ENCODE results near the gene SCGB2A2.
A peak's percentile ranks its signal among the peaks of the same experiment; 100 is the strongest.

SCGB2A2 gene

DNA sequence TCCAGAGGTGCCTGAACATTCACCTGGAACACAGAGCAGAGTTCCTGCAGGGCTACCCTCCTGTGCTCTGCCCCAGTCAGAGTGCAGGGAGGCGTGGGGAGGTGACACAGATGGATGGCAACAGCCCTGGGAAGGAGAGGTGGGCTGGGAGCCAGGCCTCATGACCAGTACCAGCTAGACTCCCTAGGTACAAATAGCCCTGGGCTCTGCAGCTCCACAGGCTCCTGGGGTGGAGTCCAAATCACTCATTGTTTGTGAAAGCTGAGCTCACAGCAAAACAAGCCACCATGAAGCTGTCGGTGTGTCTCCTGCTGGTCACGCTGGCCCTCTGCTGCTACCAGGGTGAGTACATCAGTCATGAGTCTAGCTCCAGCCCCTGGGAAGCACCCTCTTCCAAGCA is 27.9 kb upstream of the SCGB2A2 start, which contains the start of gene SCGB1D2:
Gene SCGB1D2 (plus strand): TSS at position 219 of the 400 bp plus-strand sequence. CDS start 69 bp downstream, at position 288.
- DNase-seq: no peak
- Histone ChIP-seq H3K4me1 (ENCODE audit: control insufficient read depth in 1 of 2, insufficient read depth in 2 of 2, low read length in 2 of 2) (no peaks in the 10 kb centered on the region), H3K27me3 (ENCODE audit: insufficient read depth, low read length) (no peaks in the 10 kb centered on the region), H3K9me3 (ENCODE audit: insufficient read depth, low read depth, low read length) (peaks cover 1% of the 10 kb centered on the region), H4K12ac (ENCODE audit: low read depth, low read length) (no peak within 1 kb of the TSS), H2AK5ac (ENCODE audit: low read length) (no peak within 1 kb of the TSS), H2BK12ac (ENCODE audit: low read length) (no peak within 1 kb of the TSS), H3K18ac (ENCODE audit: low read length) (no peak within 1 kb of the TSS), H4K91ac (ENCODE audit: low read depth, low read length) (no peak within 1 kb of the TSS), H2BK5ac (ENCODE audit: low read depth, low read length, poor library complexity) (no peak within 1 kb of the TSS), H3K36me3 (ENCODE audit: control insufficient read depth in 1 of 2, insufficient read depth in 2 of 2, low read length in 2 of 2) (no peaks in the 10 kb centered on the region), H2BK120ac (ENCODE audit: insufficient read depth, low read length, poor library complexity) (no peak within 1 kb of the TSS), H4K8ac (ENCODE audit: low read depth, low read length) (no peak within 1 kb of the TSS), H3K9ac (ENCODE audit: low read length) (no peak within 1 kb of the TSS), H3K4ac (ENCODE audit: low read depth, low read length) (no peak within 1 kb of the TSS), H2AFZ (ENCODE audit: insufficient read depth, low read length, poor library complexity) (no peak within 1 kb of the TSS), H3K4me2 (ENCODE audit: low read length) (no peak within 1 kb of the TSS), H3K23ac (ENCODE audit: low read length) (no peak within 1 kb of the TSS), H3K14ac (ENCODE audit: low read length) (no peak within 1 kb of the TSS), H3K4me3 (ENCODE audit: low read depth, low read length) (no peak within 1 kb of the TSS), H3K27ac (ENCODE audit: low read depth, low read length) (no peak within 1 kb of the TSS), H3K79me1 (ENCODE audit: low read length) (no peaks in the 10 kb centered on the region), H3K79me2 (ENCODE audit: control insufficient read depth, insufficient read depth, low read length, poor library complexity) (no peaks in the 10 kb centered on the region)
- WGBS (ENCODE audit: extremely low coverage, insufficient coverage, insufficient read length): no CpG with 5 or more reads among the region's 3 CpGs

DNA sequence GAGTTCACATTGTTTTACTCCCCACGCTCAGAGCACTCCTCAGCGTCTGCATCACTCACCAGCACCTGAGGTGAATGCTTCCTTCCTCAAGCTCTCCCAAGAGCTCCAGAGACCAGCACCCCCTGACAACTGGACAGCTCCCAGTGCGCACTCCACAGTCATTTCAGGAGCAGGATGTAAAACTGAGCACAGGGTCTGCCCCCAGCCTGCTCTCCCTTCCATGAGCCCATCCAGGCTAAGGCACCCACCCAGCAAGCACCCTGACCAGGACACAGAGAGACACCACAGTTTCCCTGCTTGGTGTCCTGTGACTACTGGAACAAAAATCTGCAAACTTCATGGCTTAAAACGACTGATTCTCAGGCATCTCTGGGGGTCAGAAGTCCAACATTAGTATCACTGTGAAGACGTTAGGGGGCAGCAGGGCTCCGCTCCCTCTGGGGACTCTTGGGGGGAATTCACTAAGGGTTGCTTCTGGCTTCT is 24.6 kb upstream of the SCGB2A2 start:
- Histone ChIP-seq H3K27me3 (ENCODE audit: insufficient read depth, low read length) (no peaks in the 10 kb centered on the region), H2BK12ac (ENCODE audit: low read length) (no peak overlapping the region), H2BK5ac (ENCODE audit: low read depth, low read length, poor library complexity) (no peak overlapping the region), H4K8ac (ENCODE audit: low read depth, low read length) (no peak overlapping the region), H2AK5ac (ENCODE audit: low read length) (no peak overlapping the region), H4K12ac (ENCODE audit: low read depth, low read length) (no peak overlapping the region), H3K9ac (ENCODE audit: low read length) (no peak overlapping the region), H3K23ac (ENCODE audit: low read length) (no peak overlapping the region), H3K4me2 (ENCODE audit: low read length) (no peak overlapping the region), H3K36me3 (ENCODE audit: control insufficient read depth in 1 of 2, insufficient read depth in 2 of 2, low read length in 2 of 2) (no peaks in the 10 kb centered on the region), H3K9me3 (ENCODE audit: insufficient read depth, low read depth, low read length) (peaks cover under 1% of the 10 kb centered on the region), H3K4me1 (ENCODE audit: control insufficient read depth in 1 of 2, insufficient read depth in 2 of 2, low read length in 2 of 2) (no peaks in the 10 kb centered on the region), H3K79me2 (ENCODE audit: control insufficient read depth, insufficient read depth, low read length, poor library complexity) (no peaks in the 10 kb centered on the region), H3K79me1 (ENCODE audit: low read length) (no peaks in the 10 kb centered on the region), H3K27ac (ENCODE audit: low read depth, low read length) (no peak overlapping the region), H3K4me3 (ENCODE audit: low read depth, low read length) (no peak overlapping the region), H3K14ac (ENCODE audit: low read length) (no peak overlapping the region), H2BK120ac (ENCODE audit: insufficient read depth, low read length, poor library complexity) (no peak overlapping the region), H2AFZ (ENCODE audit: insufficient read depth, low read length, poor library complexity) (no peak overlapping the region), H3K18ac (ENCODE audit: low read length) (no peak overlapping the region), H4K91ac (ENCODE audit: low read depth, low read length) (no peak overlapping the region), H3K4ac (ENCODE audit: low read depth, low read length) (no peak overlapping the region)
- DNase-seq: peak; percentile 21 to 54
- no CpG with 5 or more reads among the region's 6 CpGs for WGBS (ENCODE audit: extremely low coverage, insufficient coverage, insufficient read length)

DNA sequence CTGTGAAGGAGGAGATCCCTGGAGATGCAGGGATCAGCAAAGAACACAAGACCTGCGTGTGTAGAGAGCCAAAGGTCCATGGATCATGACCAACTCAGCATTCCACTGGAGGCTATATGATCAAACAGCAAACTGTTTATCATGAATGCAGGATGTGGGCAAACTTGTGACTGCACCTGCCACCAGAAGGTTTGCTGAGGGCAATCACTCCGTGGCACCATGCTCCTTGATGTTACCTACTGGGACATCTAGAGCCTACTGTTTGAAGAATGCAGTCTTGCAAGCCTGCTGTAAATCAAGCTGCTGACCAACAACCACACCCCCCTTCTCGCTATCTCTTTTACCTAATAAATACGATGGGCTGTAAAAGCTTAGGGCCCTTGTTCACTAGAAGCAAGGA is 18.3 kb upstream of the SCGB2A2 start:
- no peak overlapping the region for H3K18ac ChIP-seq (ENCODE audit: low read length)
- no peak overlapping the region for H2AFZ ChIP-seq (ENCODE audit: insufficient read depth, low read length, poor library complexity)
- H3K4me2 ChIP-seq (ENCODE audit: low read length): no peak overlapping the region
- H2BK120ac ChIP-seq (ENCODE audit: insufficient read depth, low read length, poor library complexity): no peak overlapping the region
- no peaks in the 10 kb centered on the region for H3K36me3 ChIP-seq (ENCODE audit: control insufficient read depth in 1 of 2, insufficient read depth in 2 of 2, low read length in 2 of 2)
- H3K27ac ChIP-seq (ENCODE audit: low read depth, low read length): no peak overlapping the region
- H2BK12ac ChIP-seq (ENCODE audit: low read length): no peak overlapping the region
- no peak overlapping the region for H2AK5ac ChIP-seq (ENCODE audit: low read length)
- H3K14ac ChIP-seq (ENCODE audit: low read length): no peak overlapping the region
- H3K4ac ChIP-seq (ENCODE audit: low read depth, low read length): no peak overlapping the region
- WGBS (ENCODE audit: extremely low coverage, insufficient coverage, insufficient read length): no CpG with 5 or more reads among the region's 4 CpGs
- H4K91ac ChIP-seq (ENCODE audit: low read depth, low read length): no peak overlapping the region
- H3K9me3 ChIP-seq (ENCODE audit: insufficient read depth, low read depth, low read length): peaks cover 9% of the 10 kb centered on the region
- no peaks in the 10 kb centered on the region for H3K4me1 ChIP-seq (ENCODE audit: control insufficient read depth in 1 of 2, insufficient read depth in 2 of 2, low read length in 2 of 2)
- no peak overlapping the region for H2BK5ac ChIP-seq (ENCODE audit: low read depth, low read length, poor library complexity)
- H3K9ac ChIP-seq (ENCODE audit: low read length): peak overlapping the region; percentile 63
- H4K8ac ChIP-seq (ENCODE audit: low read depth, low read length): no peak overlapping the region
- H3K27me3 ChIP-seq (ENCODE audit: insufficient read depth, low read length): no peaks in the 10 kb centered on the region
- no peak overlapping the region for H3K23ac ChIP-seq (ENCODE audit: low read length)
- H3K79me2 ChIP-seq (ENCODE audit: control insufficient read depth, insufficient read depth, low read length, poor library complexity): no peaks in the 10 kb centered on the region
- no peak overlapping the region for H4K12ac ChIP-seq (ENCODE audit: low read depth, low read length)
- no peak overlapping the region for H3K4me3 ChIP-seq (ENCODE audit: low read depth, low read length)
- DNase-seq: no peak
- no peaks in the 10 kb centered on the region for H3K79me1 ChIP-seq (ENCODE audit: low read length)

DNA sequence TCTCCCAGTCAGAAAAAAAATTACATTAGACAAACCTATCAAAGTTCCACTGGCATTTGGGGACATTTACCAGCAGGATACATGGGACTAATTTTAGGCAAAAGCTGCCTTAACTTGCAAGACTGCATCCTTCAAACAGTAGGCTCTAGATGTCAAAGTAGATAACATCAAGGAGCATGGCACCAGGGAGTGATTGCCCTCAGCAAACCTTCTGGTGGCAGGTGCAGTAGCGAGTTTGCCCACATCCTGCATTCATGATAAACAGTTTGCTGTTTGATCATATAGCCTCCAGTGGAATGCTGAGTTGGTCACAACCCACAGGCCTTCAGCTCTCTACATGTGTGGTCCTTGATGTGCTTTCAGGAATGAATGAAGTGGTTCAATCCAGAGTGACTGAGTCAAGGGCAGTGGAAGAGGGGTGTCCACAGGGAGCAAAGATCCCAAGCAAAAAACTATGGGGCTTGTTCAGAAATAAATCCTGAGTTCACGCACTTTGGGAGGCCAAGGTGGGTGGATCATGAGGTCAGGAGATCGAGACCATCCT is 15.9 kb upstream of the SCGB2A2 start:
- H3K36me3 ChIP-seq (ENCODE audit: control insufficient read depth in 1 of 2, insufficient read depth in 2 of 2, low read length in 2 of 2): no peaks in the 10 kb centered on the region
- no peak overlapping the region for H2BK120ac ChIP-seq (ENCODE audit: insufficient read depth, low read length, poor library complexity)
- no peak overlapping the region for H3K23ac ChIP-seq (ENCODE audit: low read length)
- no peak for DNase-seq
- H3K4me2 ChIP-seq (ENCODE audit: low read length): no peak overlapping the region
- no peak overlapping the region for H3K14ac ChIP-seq (ENCODE audit: low read length)
- no peak overlapping the region for H3K4ac ChIP-seq (ENCODE audit: low read depth, low read length)
- no peak overlapping the region for H3K9ac ChIP-seq (ENCODE audit: low read length)
- no peak overlapping the region for H2BK12ac ChIP-seq (ENCODE audit: low read length)
- H4K8ac ChIP-seq (ENCODE audit: low read depth, low read length): no peak overlapping the region
- H3K4me3 ChIP-seq (ENCODE audit: low read depth, low read length): no peak overlapping the region
- no peaks in the 10 kb centered on the region for H3K4me1 ChIP-seq (ENCODE audit: control insufficient read depth in 1 of 2, insufficient read depth in 2 of 2, low read length in 2 of 2)
- no peak overlapping the region for H3K18ac ChIP-seq (ENCODE audit: low read length)
- no peak overlapping the region for H2BK5ac ChIP-seq (ENCODE audit: low read depth, low read length, poor library complexity)
- no peak overlapping the region for H3K27ac ChIP-seq (ENCODE audit: low read depth, low read length)
- H4K12ac ChIP-seq (ENCODE audit: low read depth, low read length): no peak overlapping the region
- peaks cover 9% of the 10 kb centered on the region for H3K9me3 ChIP-seq (ENCODE audit: insufficient read depth, low read depth, low read length)
- H4K91ac ChIP-seq (ENCODE audit: low read depth, low read length): no peak overlapping the region
- H2AFZ ChIP-seq (ENCODE audit: insufficient read depth, low read length, poor library complexity): no peak overlapping the region
- no peaks in the 10 kb centered on the region for H3K79me2 ChIP-seq (ENCODE audit: control insufficient read depth, insufficient read depth, low read length, poor library complexity)
- no peaks in the 10 kb centered on the region for H3K79me1 ChIP-seq (ENCODE audit: low read length)
- H2AK5ac ChIP-seq (ENCODE audit: low read length): no peak overlapping the region
- H3K27me3 ChIP-seq (ENCODE audit: insufficient read depth, low read length): no peaks in the 10 kb centered on the region
- no CpG with 5 or more reads among the region's 3 CpGs for WGBS (ENCODE audit: extremely low coverage, insufficient coverage, insufficient read length)

Data from trophoblast cell (in vitro differentiated cells and primary cell).